Adrenal gland (tissue), 12 donors: ENCODE data around the gene NPRL2. TPM values are rescaled to one million over a fixed set of nuclear protein-coding genes. Genes with fewer than 3 reads are reported as not detected.

Experiments used
- DNase-seq, 7 donors: peaks; one replicate each; pipeline ENCODE4 v3.0.0-alpha.2; 2019 to 2020
- H3K27ac ChIP-seq, 5 donors: fragments of 200-600 bp; sonication (generic) in 4 of 5; 1 replicate in 3 of 5; 2 replicates in 2 of 5; pipeline versions ENCODE4 v1.5.1 to v1.8.0; 2016 to 2020; ENCODE audit warnings: mild to moderate bottlenecking in 1 of 5
- H3K27me3 ChIP-seq: fragments of 200-600 bp; 2 replicates; pipeline ENCODE4 v1.8.0; 2021
- H3K36me3 ChIP-seq, 2 donors: fragments of 200-600 bp; replicated peaks in 1 of 2; 1 replicate in 1 of 2; 2 replicates in 1 of 2; pipeline versions ENCODE4 v1.5.1 to v1.8.0; 2018 to 2022
- H3K4me1 ChIP-seq, 2 donors: fragments of 200-600 bp; replicated peaks in 1 of 2; 1 replicate in 1 of 2; 2 replicates in 1 of 2; pipeline versions ENCODE4 v1.5.1 to v1.8.0; 2018 to 2021
- H3K4me3 ChIP-seq, 4 donors: fragments of 200-600 bp; sonication (generic) in 3 of 4; one replicate each; pipeline ENCODE4 v1.5.1; 2016 to 2018
- H3K9me3 ChIP-seq, 3 donors: fragments of 200-600 bp; sonication (generic) in 1 of 3; replicated peaks in 1 of 3; 1 replicate in 2 of 3; 2 replicates in 1 of 3; pipeline versions ENCODE4 v1.5.1 to v1.8.0; 2016 to 2021
- CTCF ChIP-seq, 6 experiments: fragments of 450-650 bp in 4 of 6; fragments of 200-600 bp in 2 of 6; sonication (generic) in 1 of 6; IDR thresholded peaks; 1 replicate in 5 of 6; 2 replicates in 1 of 6; pipeline versions ENCODE4 v1.5.1 to v1.8.0; 2016 to 2021; ENCODE audit warnings: antibody characterized with exemption in 6 of 6, mild to moderate bottlenecking in 2 of 6, moderate library complexity in 1 of 6
- POLR2A ChIP-seq, 2 donors: fragments of 450-650 bp; IDR thresholded peaks; one replicate each; pipeline ENCODE4 v1.6.1; 2017; ENCODE audit warnings: antibody characterized with exemption in 2 of 2, mild to moderate bottlenecking in 2 of 2, moderate library complexity in 1 of 2
- WGBS, 4 donors: extraction: QIAGEN DNeasy Blood & Tissue Kit in 2 of 4; methylation state at CpG; one replicate each; pipeline versions ENCODE4 v1.1.5 to v1.1.7; 2013 to 2017; 5-methylcytosine and 5-hydroxymethylcytosine counted together
- intact Hi-C, 2 donors: fragments of 100-400 bp; cut with DNase I; formaldehyde crosslinking; loops; one replicate each; pipeline versions ENCODE4 v1.14.1 to v1.15.0; 2022 to 2023
- polyA plus RNA-seq, 3 donors: library from polyadenylated mRNA; stranded (reverse); fragments of 200-250 nt in 2 of 3; fragments of 350-450 nt in 1 of 3; fragmentation: Illumina TruSeq in 1 of 3; extraction: RNeasy Lipid Tissue Mini Kit (QIAGEN cat#74804) in 1 of 3; gene quantifications; one replicate each; pipeline ENCODE4 v1.2.3, GENCODE V29; 2013 to 2014
- total RNA-seq, 9 donors: library from RNA; depleted of rRNA in 4 of 9; stranded (reverse); fragments of >200 nt in 4 of 9; fragments of 120-200 nt in 1 of 9; fragmentation: NEBNext Ultra II Directional in 1 of 9; extraction: Animal tissue kit (Norgen Biotek cat#: 25700) in 1 of 9; gene quantifications; one replicate each; pipeline versions ENCODE4 v1.1.0 to v1.2.4, GENCODE V29; 2013 to 2023
- donor health status: healthy with polysubstance abuse.
- donor health status: Bipolar disorder and iron deficiency.
- donor health status: DM: yes; HTN: yes; CAD: no.
- donor health status: DM: no; HTN: no; CAD: no.
- donor health status: DM: no; HTN: no; CAD: no.
- donor health status: DM: yes; HTN: yes; CAD: no.

Gene NPRL2
- total and polyA plus RNA-seq, 12 donors = 16.9 to 57.9 (median 26.3) TPM

GRCh38 chr3:50350213-50350526 lies 405 bp downstream of the NPRL2 start:
- no peaks in the 10 kb centered on the region for H3K27me3 ChIP-seq
- H3K4me1 ChIP-seq = peaks cover 25 to 34% of the 10 kb centered on the region in 2 donors
- H3K4me3 ChIP-seq = peak overlapping the region in 3 of 4 donors; percentile 10 to 96 (median 47)
- WGBS, 4 donors = 6 to 22% (median 9%) methylated on average over 4 to 7 of the region's 7 CpGs
- no peak for DNase-seq
- TF ChIP-seq CTCF (IDR thresholded peaks at IDR 0.05) (no peak), POLR2A (IDR thresholded peaks at IDR 0.05) (no peak)
- intact Hi-C loops = no loop called here
- H3K9me3 ChIP-seq = no peaks in the 10 kb centered on the region
- H3K27ac ChIP-seq = peak overlapping the region in 4 of 5 donors; percentile 79 to 99 (median 86)
- H3K36me3 ChIP-seq = peaks cover 0 to 41% of the 10 kb centered on the region in 2 donors

GRCh38 chr3:50347187-50347813 lies 3.3 kb downstream of the NPRL2 start:
- Histone ChIP-seq H3K36me3 (peaks cover 0 to 16% of the 10 kb centered on the region in 2 donors), H3K9me3 (no peaks in the 10 kb centered on the region), H3K27ac (peak overlapping the region in 2 of 5 donors; percentile 13 to 27), H3K4me1 (peaks cover 26 to 34% of the 10 kb centered on the region in 2 donors), H3K27me3 (no peaks in the 10 kb centered on the region), H3K4me3 (no peak overlapping the region)
- WGBS, 4 donors = 5 to 28% (median 16%) methylated on average over 10 to 14 of the region's 14 CpGs
- DNase-seq = peak; percentile 69 to 90 (median 81)
- intact Hi-C loops = loop anchor here (2.0 to 5.0 kb wide), 2 partner anchors 192 to 195 kb away; no protein-coding TSS in a partner anchor
- TF ChIP-seq CTCF (IDR thresholded peaks at IDR 0.05) (peak; percentile 33 to 67 (median 60)), POLR2A (IDR thresholded peaks at IDR 0.05) (no peak)

GRCh38 chr3:50345586-50346234 lies 4.9 kb downstream of the NPRL2 start, which contains the start of gene ZMYND10:
Gene ZMYND10 (minus strand): TSS chr3:50345732. CDS start chr3:50345579, 153 bp downstream.
- H3K27ac ChIP-seq = no peak within 1 kb of the TSS
- no peak for TF ChIP-seq CTCF (IDR thresholded peaks at IDR 0.05)
- no peak for TF ChIP-seq POLR2A (IDR thresholded peaks at IDR 0.05)
- peak; percentile 51 to 78 (median 64) for DNase-seq

GRCh38 chr3:50345008-50345407 lies 5.6 kb downstream of the NPRL2 start:
- Histone ChIP-seq H3K9me3 (no peaks in the 10 kb centered on the region), H3K4me3 (peak overlapping the region in 1 of 4 donors; percentile 30), H3K36me3 (peaks cover 0 to 16% of the 10 kb centered on the region in 2 donors), H3K27ac (no peak overlapping the region), H3K4me1 (peaks cover 12 to 18% of the 10 kb centered on the region in 2 donors), H3K27me3 (no peaks in the 10 kb centered on the region)
- intact Hi-C loops = loop anchor here in 1 of 2 donors (5.0 kb wide), 1 partner anchor 197 kb away; no protein-coding TSS in a partner anchor
- DNase-seq = no peak
- TF ChIP-seq POLR2A (IDR thresholded peaks at IDR 0.05) = no peak
- TF ChIP-seq CTCF (IDR thresholded peaks at IDR 0.05) = no peak
- WGBS, 4 donors = 70 to 82% (median 79%) methylated on average over 5 to 8 of the region's 8 CpGs

More at GRCh38 chr3:50345586-50346234, 4.9 kb downstream of the NPRL2 start, which contains the start of gene ZMYND10:
- H3K4me3 ChIP-seq = peak within 1 kb of the TSS in 1 of 4 donors; percentile 30
- peaks cover 17 to 23% of the 10 kb centered on the region in 2 donors for H3K4me1 ChIP-seq
- WGBS, 4 donors = 10 to 22% (median 12%) methylated on average over 15 to 45 of the region's 45 CpGs
- no peaks in the 10 kb centered on the region for H3K27me3 ChIP-seq
- H3K9me3 ChIP-seq = no peaks in the 10 kb centered on the region
- peaks cover 0 to 16% of the 10 kb centered on the region in 2 donors for H3K36me3 ChIP-seq
- intact Hi-C loops = loop anchor here (2.0 to 5.0 kb wide), 2 partner anchors 193 to 197 kb away; no protein-coding TSS in a partner anchor
